Activated gamma-delta T cell treated with Interleukin-2 at 50 U/mL for 16 hours (primary cell): ENCODE results near the gene PKNOX2.
"Not testable (repeated sequence)": the region's sequence is repeated elsewhere in the genome, so short reads cannot be mapped to it uniquely, and the experiment has no call there.

ENCODE experiments used
- DNase-seq: peaks from one replicate; pipeline ENCODE4 v3.0.0-alpha.2; 2020

Gene PKNOX2

GRCh38 chr11:125210066-125210465 lies 45.5 kb downstream of the PKNOX2 start:
- DNase-seq = no peak

- no peak for DNase-seq
Measured at GRCh38 chr11:125211191-125211947, 46.8 kb downstream of the PKNOX2 start.

DNA sequence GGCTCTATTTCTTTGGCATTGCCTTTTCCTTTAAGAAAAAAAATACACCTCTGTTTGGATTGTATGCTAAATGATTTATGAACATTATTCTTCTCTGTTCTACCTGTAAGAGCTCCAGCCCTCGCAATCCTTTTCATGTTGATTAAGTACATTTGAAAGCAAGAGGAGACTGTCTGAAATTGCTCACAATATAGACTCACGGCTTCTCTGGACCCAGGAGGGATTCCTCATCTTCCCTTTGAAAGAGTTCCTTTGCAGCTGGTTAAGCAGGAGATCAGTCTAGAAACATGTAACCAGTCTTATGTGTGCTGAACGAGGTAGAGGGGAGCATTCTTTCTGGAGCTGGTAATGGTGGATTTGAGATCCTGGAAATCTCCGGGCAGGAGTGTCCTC lies 47.4 kb downstream of the PKNOX2 start:
- no peak for DNase-seq

DNA sequence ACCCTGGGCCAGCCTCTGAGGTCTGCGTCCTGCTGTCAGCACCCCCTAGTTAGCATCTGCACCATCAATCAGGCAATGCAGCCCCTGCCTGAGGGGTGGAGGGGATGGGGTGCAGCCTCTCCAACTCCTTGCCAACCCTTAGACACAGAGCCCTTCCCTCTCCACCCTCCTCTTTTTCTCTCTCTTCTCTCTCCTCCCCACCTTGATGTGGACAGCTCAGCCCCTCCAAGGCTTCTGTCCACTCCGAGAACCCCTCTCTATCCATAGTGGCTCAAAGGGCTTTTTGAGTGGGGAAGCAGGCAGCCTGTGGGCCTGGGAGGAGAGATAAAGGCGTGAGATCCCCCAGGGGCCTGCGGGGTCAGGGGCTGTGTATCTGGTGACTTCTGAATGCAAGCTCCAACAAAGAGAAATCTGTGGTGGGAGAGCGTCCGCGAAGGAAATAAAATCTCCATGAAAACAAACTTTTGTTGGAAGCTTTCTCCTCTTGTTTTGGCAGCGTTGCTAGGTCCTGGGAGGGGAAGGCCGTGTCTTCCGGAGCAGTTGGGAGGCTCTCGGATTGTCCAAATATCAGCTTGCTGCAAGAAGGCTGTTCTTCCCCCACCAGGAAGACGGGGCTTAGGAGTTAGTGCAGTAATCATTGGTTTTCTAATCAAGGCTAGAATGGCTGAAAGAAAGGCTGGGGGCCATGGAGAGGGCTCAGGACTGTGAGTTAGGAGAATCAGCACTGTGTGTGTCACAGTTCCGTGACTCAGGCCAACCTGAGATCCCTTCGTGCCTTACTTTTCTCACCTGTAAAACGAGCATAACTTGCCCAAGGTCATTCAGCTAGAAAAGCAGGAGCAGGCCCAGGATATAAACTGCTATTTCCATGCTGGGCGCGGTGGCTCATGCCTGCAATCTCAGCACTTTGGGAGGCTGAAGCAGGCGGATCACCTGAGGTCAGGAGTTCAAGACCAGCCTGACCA lies 50.3 kb downstream of the PKNOX2 start:
- no peak for DNase-seq

DNA sequence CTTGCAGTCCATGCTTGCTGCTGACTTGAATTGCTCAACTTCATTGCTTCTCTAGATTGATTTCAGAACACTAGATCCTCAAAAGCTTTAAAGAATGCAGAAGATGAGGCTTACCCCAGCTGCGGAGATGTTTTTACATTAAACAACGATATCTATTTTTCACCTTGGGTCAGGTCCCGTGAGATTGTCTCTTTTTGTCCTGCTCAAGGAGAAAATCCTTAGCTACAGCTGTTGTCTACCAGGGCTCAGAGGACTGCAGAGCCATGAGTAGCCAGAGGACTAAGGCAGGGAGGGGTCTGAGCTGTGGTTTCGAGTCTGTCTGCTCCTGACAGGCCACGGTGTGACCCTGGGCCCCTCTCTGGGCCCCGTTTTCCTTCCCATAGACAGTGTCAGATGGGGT lies 51.4 kb downstream of the PKNOX2 start:
- DNase-seq = no peak

GRCh38 chr11:125218336-125218735 lies 53.8 kb downstream of the PKNOX2 start:
- no peak for DNase-seq

DNA sequence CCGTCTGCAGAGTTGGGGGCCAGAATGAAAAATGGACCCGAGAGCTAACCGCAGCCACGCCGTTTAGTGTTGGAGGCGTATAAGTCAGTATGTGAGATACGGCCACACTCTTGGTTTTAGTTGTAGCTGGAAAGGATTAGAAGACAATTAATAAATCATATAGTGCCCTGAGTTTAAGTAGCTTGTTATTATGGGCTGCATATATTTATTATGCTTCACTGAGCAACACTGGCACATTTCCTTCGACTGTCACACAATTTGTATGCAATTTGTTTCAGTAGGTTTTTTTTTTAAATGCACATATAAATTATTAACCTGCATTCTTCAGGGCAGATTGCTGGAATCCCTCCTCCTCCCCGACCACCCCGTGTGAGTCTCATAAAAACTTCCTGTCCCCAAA lies 56.9 kb downstream of the PKNOX2 start:
- DNase-seq = no peak

- DNase-seq = no peak
Measured at GRCh38 chr11:125222494-125222893, 57.9 kb downstream of the PKNOX2 start.

GRCh38 chr11:125223161-125223560 lies 58.6 kb downstream of the PKNOX2 start:
- not testable (repeated sequence) for DNase-seq

DNA sequence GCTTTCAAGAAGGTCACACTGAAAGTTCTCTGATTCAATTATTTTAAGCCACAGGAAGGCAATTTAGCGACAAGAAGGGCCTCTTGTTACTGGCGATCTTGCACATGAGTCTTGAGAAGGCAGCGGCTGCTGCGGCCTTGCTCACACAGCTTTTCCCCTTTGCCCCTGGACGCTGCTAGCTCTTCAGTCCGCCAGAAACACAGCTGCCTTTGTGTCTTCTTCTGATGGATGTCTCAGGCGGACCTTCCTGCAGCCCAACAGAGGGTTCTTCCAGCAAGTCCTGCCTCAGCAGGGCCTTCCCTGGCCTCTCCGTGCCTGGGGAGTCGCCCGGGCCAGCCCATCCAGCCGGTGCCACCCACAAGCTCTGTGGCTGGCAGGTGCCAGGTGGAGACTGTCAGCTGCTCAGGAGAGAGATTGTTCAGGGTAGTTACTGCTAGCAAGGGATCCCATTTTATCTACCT lies 59.4 kb downstream of the PKNOX2 start:
- no peak for DNase-seq

DNA sequence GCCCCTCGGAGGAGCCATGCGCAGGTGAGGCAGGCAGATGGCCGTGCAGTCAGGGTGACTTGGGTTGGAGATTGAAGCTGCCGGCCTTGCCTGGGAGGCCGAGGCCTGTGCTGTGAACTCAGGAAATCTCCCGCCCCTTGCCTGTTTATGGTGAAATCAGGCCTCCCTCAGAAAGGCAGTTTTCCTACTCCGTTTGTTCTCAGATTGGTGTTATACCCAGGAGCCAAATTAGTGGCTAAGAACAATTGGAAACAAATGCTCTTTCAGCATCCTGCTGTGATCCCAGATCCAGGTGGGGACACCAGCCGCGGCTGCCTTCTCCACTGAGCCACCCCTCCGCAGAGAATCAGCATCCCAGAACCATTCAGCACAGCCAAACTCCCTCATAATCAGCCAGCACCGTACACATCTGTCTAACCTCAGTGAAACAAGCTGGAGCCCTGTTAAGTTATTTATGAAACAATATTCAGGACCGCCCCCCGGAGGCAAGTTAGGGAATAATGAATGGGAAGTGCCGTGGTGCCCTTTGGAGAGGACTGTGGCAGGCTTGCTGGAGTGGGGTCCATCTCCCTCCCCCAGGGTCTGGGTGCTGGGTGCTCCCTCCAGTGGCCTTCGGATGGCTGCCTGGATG lies 60.0 kb downstream of the PKNOX2 start:
- DNase-seq = no peak

DNA sequence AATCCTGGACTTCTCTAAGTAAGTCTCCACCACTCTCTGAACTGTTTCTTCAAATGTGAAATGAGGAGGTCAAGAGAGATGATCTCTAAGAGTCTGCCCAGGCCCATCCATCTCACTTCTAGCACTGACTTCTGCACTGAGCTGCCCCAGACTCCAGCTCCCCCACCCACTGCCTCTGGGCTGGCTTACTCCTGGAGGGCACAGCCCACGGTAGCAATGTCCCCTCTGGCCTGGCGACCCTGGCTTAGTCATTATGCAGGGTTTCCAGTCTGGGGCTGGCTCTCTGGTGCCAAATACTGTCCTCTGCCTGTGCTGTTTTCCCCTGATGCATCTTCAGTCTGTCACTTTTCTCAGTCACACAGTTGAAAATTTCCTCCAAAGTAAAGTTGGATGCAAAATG lies 60.9 kb downstream of the PKNOX2 start:
- DNase-seq = no peak

- DNase-seq = no peak
Measured at GRCh38 chr11:125226031-125226430, 61.5 kb downstream of the PKNOX2 start.

DNA sequence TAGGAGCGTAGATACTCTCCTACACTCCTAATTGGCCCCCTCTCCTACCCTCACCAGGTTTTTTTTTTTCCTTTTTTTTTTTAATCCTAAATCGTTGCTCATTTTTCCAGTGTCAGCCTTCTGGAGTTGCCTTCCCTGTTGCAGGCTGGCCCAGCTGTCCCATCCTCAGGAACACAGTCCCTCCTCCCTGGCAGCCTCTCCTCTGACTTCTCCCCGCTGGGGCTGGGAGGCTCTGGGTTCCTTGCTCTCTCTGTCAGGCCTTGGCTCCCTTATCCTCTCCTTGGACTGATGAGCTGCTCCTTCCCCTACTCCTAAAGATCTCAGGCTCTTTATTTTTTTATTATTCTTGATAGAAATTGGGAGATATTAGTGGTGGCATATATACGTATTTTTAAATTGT lies 62.2 kb downstream of the PKNOX2 start:
- no peak for DNase-seq

GRCh38 chr11:125227151-125227550 lies 62.6 kb downstream of the PKNOX2 start:
- no peak for DNase-seq

GRCh38 chr11:125228445-125228844 lies 63.9 kb downstream of the PKNOX2 start:
- no peak for DNase-seq

GRCh38 chr11:125228993-125229392 lies 64.4 kb downstream of the PKNOX2 start:
- DNase-seq = no peak

DNA sequence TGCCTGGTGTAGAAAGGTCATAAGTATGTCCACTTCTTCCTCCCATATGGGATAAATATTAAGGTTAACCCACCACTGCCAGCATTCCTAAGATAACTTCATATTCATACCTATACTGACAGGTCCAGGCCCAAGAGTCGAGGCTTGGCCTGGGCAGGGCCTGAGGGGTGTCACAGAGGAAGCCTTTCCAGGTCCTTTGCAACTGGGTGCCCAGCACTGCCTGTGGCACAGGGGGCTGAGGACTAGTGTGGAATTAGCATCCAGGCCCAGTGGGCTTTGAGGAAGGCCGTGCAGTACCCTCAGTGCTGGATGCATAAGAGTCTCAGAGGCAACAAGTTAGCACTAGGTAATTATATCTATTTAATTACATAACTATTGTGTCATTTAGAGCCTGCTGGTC lies 65.4 kb downstream of the PKNOX2 start:
- no peak for DNase-seq

DNA sequence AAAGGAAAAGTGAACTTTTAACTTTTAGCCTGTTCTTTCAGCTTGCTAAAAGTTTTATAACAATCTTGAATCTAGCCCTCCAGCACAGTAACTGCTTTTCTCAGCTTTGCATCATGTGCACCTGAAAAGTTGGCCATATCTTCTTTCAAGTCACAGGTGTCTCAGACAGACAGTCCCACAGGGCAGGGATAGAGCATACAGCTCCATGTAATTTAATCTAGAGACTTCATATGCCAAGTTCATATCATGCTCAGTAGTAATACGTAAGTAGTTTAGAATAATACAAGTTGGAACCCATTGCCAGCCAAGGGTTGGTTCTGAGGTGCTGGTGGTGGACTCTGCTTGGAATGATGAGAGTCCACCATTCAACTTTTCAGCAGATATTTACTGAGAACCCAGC lies 68.6 kb downstream of the PKNOX2 start:
- no peak for DNase-seq

DNA sequence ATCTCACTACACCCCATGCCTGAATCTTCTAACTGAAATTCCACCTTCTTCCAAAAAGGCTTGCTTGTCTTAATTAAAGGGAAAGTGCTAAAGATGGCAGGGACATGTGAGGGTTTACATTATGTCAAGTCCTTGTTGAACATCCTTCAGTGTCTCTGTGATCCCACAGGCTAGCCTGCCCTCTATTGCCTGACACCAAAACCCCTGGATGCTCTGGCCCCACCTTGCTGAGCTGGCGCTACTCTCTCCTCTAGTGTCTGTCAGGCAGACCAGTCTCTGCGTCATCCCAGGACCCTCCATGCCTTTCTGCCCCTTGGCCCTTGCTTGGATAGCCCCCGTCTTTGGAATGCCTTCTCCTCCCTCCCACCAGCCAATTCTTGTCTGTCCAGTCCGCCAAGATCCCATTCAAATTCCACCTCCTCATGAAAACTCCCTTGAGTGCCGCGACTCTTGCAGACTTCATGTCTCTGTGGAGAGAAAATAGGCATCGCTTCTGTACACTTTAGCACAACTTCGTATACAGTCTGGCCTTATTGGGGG lies 69.3 kb downstream of the PKNOX2 start:
- DNase-seq = no peak

- DNase-seq = no peak
Measured at GRCh38 chr11:125235071-125235471, 70.5 kb downstream of the PKNOX2 start.

DNA sequence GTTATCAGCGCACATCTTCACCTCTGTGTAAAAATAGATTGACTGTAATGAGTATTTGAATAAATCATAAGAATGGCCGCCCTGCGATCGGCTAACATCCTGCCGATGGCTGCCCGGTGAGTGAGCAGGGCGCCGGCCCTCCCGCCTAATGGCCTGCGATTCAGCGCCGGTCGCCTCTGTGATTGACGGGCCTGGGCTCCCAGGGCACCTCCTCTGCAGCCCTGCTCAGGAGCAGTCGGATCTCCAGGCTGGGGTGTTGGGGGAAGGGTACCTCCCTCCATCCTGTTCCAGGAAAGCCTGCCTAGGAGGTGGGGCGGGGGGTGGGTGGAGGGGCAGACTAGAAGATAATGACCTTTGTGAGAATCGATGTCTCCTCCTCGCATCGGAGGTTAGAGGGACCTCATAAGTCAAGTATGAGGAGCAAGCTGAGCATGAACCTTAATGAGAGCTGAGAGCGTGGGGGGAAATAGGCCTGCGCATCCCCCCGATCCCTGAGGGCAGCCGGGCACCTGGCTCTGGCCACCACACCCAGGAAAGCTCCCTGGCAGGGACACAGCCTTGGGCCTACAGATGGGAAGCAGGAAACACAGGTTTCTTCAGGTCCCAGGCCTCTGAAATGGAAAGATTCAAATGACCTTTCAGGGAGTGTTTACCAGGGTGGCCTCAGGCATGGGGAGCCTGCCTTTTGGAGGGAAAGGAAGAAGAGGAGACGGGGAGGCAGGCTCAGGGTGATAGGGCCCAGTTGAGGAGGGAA lies 71.7 kb downstream of the PKNOX2 start:
- DNase-seq = no peak
